ENCODE results near the gene DGKB.

GRCh38 chr7:14570750-14571607, 331.6 kb downstream of the DGKB start:
- TF ChIP-seq CTCF (IDR thresholded peaks at IDR 0.05 in 4 of 5, conservative IDR thresholded peaks at IDR 0.05 in 1 of 5) (no peak), POLR2A (IDR thresholded peaks at IDR 0.05) (no peak)
